NT2/D1 (cell line): ENCODE data around the gene ZNF275.
"Not testable (repeated sequence)": the region's sequence is repeated elsewhere in the genome, so short reads cannot be mapped to it uniquely, and the experiment has no call there.

Experiments used
- SUZ12 ChIP-seq: IDR thresholded peaks from 2 replicates; pipeline ENCODE4 v1.6.1; 2011; ENCODE audit not compliant: insufficient read length, insufficient read depth; ENCODE audit errors: extremely low read depth
- ZNF274 ChIP-seq: IDR thresholded peaks from 2 replicates; pipeline ENCODE4 v1.6.1; 2011; ENCODE audit warnings: mild to moderate bottlenecking, low read depth, low read length

DNA sequence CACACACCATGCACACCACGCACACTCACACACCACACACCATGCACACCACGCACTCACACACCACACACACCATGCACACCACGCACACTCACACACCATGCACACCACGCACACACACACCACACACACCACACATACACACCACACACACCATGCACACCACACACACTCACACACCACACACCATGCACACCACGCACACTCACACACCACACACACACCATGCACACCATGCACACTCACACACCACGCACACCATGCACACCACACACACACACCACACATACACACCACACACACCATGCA lies 55.5 kb downstream of the ZNF275 start:
- TF ChIP-seq SUZ12, ZNF274: not testable (repeated sequence)
